ENCODE measurements around the gene HFE.

HFE gene

DNA sequence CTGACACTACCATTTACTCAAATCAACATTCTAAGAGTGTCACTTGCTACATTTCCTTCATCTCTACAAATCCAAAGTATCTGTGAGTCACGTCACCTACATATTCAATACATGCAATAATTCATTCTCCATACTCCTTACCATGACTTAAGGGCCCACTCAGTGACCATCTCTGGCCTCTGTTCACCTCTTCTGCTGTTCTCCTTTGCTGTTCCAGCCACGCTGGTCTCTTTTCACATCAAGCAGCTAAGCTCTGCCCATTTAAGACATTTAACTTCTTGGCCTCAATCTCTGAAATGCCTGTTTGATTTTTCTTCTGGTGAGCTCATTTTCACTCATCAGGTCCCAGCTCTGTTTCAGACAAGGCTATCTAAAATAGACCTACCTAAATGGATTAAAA is 46.5 kb downstream of the HFE start:
- no peak for DNase-seq (ENCODE audit: low read depth in 2 of 2, low spot score in 1 of 2)

DNA sequence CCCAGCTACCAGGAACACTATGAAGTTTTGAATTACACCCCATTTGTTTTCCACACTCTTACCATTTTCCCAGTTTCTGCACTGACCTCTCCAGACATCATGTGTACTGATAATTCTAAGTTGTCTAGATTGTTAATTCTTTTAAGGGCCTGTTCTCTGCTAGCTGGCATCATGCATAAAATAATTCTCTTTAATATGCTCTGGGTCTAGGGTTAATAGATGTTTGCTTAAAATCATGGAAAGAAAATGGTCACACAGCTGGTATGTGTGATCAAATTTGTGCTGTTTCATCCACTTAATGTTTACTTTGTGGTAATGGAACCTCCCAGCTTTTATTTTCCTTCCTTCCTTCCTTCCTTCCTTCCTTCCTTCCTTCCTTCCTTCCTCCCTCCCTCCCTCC is 49.1 kb downstream of the HFE start:
- no peak for DNase-seq (ENCODE audit: low read depth in 2 of 2, low spot score in 1 of 2)

DNA sequence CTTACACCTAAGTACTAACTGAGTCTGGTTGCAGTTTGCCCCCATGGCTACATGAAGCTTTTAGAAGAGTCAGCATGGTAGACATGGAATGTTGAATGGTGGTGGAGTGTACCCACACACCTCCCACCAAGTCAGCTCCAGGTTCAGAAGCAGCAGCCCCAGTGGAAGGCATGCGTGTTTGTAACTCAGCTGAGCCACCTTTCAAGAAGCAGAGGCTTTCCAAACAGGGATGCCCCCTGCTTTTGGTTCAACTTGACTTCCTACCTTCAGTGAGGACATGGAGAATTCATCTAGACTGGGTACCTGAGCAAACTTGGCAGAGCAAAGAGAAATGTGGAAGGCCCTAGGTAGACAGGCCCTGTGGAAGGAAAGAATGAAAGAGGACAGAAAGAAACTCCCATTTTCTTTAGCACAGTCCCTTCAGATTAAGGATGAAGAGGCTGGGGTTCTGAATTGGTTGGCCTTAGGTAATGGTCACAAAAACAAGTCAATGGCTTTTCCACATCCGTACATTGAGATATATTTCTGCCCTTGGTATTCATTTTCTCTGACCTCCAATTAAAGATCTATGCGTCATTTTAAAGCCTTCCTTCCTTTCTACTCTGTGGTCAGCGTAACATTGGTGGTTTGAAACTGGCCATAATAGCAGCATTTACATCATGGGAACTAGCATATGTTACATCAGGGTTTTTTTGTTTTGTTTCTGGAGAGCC is 53.2 kb downstream of the HFE start:
- DNase-seq (ENCODE audit: low read depth in 2 of 2, low spot score in 1 of 2), result no peak

DNA sequence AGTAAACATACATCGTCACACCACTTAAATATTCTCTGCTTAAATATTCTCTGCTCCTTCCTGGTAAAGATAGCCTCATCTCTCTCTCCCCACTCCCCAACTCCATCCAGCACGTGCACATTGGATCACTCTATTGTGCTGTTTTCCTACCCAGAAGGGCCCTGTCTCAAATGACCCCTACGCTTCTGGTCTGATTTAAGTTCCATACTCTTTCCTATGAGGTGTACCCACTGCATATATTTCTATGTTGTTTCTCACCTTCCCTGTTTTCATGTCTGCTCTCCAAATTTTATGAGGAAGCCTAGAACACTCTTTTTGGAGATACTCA is 53.7 kb downstream of the HFE start:
- no peak for DNase-seq (ENCODE audit: low read depth in 2 of 2, low spot score in 1 of 2)

DNA sequence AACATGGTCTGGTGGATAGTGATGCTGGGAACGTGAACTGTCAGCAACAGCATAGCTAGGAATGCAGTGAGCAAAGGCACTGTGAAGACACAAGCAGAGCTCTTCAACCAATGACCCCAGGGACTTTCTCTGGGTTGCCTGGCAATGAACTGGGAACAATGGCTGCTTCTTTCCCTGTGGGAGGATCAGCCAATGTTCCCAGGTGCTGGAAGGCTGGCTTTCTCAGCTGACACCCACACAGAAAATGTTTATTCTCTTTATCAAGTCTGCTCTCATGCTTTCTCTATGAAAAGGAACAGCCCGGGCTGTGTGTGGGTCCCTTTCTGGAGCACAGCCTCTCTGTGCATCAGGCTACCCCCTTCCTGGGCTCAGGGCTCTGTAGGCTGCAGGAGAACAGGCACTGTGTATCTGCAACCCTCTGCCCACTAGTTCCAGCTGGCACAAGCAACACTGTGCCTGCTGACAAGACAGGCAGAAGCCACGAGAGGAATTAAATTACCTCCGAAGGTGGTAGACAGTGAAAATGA is 54.2 kb downstream of the HFE start:
- DNase-seq (ENCODE audit: low read depth in 2 of 2, low spot score in 1 of 2), result no peak

DNA sequence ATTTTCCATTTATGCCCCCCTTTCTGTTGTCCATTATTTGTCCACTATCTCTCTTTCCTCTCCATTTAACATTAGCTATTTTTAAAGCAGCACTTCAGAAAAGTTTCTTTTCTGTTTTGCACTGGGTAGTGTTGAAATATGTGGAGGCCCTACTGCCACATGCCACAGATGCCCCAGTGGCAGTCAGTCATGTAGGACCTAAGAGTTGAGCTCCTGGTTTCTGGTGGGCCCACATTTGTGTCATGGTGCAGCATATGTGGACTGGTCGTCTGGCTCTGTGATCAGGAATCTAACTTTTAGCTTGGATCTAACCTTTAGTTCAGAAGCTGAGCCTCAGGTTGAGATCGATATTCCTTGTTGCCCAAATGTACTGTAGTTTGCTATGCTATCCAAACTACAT is 54.8 kb downstream of the HFE start:
- no peak for DNase-seq (ENCODE audit: low read depth in 2 of 2, low spot score in 1 of 2)
